Limb (tissue), 2 donors: ENCODE measurements around the gene SIRPA.

ENCODE experiments used
- DNase-seq, 2 donors: peaks; one replicate each; pipeline ENCODE4 v3.0.0-alpha.2; 2016; ENCODE audit errors: extremely low spot score in 2 of 2

SIRPA gene

DNA sequence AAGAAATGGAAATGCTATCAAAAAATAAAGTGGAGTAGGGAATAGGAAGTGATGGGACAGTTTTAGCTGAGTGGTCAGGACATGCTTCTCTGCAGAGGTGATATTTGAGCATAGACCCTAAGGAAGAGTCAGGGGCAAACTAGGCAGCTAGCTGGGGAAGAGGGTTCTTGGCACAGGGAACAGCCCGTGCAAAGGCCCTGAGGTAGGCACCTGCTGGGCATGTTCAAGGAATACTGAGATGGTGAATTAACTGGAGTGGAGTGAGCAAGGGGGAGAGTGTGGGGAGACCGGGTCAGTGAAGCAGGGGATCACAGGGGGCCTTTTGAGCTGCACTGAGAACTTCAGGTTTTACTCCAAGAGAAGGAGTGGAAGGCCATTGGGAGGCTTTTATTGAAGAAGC lies 7.5 kb upstream of the SIRPA start:
- DNase-seq: no peak

DNA sequence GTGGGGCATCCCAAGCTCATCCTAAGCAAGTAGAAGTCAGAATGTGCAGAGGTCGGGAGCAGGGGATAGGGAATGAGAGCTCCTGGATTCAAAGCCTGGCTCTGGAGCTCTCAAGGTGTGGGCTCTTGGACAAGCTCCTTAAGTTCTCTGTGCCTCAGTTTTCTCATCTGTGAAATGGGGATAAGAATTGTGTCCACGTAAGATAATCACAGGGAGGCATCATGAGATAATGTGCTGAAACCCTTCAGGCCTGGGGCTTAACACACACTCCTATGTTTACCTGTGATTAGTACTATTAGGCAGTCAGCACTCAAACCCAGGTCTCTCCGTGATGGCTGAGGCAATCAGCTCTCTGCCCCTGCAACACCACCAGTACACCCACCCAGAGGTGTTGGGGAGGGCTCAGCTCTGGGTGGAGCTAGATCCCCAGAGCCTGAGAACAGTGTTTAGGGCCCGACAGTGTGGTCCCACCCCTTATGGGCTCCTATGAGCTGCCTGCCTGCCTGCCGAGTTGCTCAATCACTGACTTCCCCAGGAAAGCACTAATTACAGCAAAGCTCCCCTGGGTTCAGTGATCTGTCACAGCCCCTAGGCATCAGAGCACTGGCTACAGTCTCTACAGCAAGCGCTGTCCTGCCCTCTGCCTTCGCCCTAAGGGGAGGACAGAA lies 6.3 kb upstream of the SIRPA start:
- no peak for DNase-seq

DNA sequence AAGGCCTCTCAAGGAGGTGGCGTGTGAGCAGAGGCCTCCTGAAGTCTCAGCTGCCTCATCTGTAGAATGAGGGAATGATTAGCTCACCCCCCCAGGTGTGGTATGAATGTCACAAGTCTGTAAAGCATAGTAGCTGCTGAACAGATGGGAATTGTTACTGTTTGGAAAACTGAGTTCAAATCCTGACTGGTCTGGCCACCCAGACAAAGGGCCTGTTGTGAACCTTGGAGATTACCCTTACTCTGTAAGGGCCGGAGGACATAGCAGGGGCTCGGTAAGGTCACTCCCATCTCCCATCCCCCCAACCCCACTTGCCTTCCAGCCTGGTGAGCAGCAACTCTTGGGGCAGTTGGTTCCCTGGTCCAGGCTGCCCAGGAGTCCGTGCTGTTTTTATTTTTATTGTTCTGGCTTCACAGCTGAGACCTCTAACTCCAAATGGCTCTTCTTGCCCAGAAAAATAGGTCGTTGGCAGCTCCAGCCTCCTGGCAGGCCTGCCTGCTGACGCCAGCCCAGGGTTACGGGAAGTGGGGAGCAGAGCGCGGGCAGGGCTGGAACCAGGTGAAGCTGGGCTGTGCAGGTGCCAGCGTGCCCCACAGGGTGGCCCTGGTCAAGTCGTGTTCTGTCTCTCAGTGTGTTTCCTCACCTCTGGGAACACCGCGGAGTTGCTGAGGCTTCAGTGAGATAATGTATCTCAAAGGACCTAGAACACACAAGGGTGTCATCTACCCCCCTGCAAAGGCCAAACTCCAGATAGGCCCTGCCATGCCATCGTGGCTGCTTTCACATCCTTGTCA lies 4.5 kb upstream of the SIRPA start:
- no peak for DNase-seq

DNA sequence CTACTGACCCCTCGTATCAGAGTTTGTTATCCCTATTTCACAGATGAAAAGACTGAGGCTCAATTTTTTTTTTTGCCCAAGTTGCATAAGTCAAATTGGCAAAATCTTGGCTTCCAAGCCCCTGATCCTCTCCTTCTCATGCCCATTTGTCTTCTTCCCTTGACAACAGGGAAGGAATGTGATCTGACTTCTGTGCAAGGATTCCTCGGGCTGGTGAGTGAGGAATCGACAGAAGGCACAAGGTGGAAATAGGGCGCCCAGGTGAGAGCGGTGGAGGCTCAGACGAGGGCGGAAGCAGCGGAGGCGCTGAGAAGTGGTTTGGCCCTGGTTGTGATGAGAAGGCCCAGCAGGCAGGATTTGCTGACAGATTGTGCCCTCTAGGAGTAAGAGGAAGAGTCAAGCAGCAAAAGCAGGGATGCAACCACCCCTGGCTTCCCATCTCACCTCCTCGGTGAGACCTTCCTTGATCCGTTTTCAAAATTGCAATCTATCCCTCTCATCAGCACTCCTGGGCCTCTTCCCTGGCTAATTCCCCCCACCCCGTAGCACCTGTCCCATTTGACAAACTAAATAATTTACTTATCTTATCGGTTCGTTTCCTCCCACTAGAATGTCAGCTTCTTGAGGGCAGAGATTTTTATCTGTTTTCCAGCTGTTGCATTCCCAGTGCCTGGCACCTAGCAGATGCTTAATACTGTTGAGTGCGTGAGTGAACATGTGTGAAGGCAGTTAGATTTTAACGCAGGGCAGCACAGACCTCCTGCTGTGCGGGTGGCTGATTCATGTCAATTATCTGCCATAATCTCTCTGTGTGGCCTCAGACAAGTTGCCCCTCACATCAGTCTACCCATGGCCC lies 3.7 kb upstream of the SIRPA start:
- DNase-seq: no peak

DNA sequence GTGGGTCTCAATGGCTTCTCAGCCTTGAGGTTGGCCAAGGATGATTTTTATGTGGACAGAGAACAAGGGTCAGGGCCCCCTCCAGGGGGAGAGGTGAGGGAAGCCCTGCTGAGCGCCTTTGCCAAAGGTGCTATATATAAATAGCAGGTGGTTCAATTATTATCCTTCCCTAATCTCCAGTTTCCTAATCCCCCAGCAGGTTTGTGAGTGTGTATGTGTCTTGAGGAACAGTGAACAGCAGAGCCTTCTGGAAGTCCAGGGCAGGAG lies 3.2 kb upstream of the SIRPA start:
- DNase-seq: no peak

DNA sequence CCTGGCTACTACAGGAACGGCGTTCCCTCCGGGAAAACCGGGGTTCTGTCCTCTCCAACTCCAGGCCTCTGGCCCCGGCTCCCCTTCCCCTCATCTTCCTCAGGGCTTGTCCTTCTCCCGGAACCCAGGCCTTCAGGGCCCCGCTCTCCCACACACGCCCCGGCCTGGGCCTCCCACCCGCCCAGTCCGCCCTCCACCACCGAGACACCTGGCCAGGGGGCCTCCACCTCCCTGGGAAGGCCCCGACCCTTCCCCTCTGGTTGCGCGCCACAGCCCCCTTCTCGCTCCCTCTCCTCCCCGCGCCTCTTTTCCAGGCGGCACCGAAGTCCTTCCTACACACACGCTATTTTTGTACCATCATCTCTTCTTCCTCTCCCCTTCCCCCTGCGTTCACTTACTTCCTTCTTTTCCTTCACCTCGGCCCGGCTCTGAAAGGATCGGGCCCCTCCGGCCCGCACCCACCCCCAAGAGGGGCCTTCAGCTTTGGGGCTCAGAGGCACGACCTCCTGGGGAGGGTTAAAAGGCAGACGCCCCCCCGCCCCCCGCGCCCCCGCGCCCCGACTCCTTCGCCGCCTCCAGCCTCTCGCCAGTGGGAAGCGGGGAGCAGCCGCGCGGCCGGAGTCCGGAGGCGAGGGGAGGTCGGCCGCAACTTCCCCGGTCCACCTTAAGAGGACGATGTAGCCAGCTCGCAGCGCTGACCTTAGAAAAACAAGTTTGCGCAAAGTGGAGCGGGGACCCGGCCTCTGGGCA lies 1.3 kb upstream of the SIRPA start:
- peak in 1 of 2 donors; percentile 29 for DNase-seq

DNA sequence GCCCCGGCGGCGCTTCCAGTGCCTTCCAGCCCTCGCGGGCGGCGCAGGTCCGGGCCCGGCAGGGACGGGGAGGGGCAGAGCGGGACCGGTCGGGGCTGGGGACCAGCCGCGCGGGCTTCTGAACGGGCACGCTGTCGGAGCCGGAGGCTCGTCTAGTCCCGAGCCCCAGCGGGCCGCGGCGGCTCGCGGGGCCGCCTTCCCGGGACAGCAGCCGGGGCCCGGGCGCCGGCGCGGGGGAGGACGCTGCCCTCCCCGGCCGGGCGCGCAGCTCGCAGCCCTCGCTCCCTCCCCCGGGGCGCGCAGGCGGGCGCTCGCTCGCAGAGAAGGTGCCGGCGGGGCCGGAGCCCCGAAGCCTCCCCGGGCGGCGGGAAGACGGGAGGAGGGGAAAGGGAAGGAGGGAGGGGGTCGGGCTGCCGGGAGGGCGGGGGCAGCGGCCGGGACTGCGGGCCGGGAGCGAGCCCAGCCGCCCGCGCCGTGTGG lies 696 bp upstream of the SIRPA start:
- peak; percentile 44 to 80 for DNase-seq

DNA sequence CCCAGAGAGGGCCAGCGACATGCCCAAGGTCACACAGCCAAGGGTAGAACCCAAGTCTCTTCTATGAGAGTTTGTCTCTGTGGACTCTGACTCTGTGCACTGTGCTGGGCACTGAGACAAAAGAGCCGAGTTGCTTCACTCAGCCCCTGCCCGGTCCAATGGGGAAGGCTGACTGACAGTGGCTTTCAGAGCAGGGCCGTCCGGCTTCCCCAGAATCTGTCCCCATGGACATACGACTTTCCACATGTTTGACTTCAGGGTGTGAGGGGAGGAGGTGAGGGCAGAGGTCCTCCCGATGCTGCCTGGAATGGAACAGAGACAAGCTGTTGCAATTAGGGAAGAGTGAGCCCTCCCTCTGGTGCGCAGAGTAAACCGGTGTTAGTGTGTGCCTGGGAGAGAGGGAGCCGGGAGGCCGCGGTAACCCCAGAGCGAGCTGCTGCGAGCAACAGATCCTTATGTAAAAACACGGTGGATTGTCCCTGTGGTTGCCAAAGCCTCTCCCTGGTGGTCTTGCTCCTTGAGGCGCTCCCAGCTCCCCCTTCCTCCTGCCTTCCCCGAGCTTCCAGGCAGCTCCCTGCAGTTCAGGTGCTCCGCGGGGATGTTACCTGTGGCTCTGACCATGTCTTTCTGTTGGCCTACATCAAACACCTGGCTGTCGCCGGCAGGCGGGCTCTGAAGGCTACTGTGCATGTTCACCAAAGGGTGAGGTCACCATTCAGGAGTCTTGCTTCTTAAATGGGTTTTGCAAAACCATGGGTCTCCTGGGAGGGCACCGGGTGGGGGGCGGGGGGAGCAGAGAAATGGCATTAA lies 672 bp downstream of the SIRPA start:
- DNase-seq: no peak

DNA sequence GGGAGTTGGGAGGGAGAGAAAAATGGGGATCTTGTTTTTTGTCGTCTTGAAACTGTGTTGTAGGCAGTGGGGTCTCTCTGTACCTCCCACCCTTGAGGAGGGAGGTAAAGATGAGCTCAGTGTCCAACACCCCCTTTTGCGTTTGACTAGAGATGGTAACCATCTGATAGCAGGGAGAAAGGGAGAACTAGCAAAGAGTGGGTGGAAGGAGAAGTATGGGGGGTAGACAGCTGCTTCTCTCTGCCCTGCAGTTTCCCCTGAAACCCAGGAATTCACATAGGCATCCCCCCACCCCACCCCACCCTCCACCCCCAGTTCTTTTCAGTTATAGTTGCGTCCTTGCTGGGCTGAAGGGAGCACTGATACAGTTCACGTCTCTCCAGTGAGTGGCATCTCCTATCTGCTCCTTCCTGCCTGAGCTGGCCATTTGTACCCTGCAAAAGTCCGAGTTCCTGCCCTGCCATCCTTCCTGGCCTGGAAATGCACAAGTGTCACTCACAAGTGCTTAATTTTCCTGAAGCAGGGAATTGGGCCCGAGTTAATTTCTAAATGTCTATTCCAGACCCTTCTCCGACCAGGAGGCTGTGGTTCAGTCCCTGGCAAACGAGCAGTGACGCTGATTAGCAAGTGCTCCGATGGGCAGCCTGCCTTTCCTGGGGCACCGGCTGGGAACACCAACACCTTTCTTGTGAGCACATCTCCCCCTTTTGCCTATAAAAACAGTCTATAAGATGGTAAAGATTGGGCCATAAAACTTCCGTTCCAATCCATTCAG lies 1.5 kb downstream of the SIRPA start:
- no peak for DNase-seq

DNA sequence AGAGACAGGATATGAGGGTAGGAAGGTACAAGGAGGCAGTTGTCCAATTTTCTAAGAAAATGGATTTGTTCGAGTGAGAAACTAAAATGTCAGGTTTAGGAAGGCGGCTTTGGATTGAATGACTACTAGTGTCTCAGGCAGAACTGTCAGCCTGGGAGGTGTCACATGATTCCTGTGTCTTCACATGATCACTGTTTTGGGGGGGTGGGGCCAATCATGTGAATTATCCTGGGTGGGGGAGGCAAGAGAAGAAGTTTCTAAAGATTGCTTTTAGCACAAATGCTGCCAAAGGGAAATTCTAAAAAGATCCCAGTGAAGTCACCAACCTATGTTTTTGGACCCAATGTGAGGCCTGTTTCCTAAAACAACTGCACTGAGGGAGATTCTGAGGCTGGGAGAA lies 2.3 kb downstream of the SIRPA start:
- no peak for DNase-seq

DNA sequence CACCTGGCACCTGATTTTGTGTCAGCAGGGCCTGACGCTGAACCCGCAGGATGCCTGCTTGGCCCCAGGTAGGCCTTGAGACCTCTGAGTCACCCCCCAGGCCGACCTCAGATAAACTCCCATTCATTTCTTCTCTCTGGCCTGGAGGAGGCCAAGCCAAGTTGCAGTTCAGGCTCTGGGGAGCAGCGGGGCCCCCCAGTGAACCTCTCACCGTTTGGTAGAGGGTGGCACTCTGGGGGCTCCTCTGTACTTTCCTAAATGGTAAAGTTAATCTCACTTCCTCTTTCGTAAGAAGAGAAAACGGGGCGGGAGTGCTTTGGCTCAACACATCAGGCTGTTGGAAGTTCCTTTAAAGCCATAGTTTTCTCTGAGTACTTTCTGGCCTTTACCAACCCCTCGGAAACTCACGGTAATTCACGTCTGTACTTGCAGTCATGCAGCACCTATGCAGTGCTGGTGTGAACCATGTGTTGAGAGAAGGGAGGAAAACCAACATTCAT lies 2.8 kb downstream of the SIRPA start:
- no peak for DNase-seq

DNA sequence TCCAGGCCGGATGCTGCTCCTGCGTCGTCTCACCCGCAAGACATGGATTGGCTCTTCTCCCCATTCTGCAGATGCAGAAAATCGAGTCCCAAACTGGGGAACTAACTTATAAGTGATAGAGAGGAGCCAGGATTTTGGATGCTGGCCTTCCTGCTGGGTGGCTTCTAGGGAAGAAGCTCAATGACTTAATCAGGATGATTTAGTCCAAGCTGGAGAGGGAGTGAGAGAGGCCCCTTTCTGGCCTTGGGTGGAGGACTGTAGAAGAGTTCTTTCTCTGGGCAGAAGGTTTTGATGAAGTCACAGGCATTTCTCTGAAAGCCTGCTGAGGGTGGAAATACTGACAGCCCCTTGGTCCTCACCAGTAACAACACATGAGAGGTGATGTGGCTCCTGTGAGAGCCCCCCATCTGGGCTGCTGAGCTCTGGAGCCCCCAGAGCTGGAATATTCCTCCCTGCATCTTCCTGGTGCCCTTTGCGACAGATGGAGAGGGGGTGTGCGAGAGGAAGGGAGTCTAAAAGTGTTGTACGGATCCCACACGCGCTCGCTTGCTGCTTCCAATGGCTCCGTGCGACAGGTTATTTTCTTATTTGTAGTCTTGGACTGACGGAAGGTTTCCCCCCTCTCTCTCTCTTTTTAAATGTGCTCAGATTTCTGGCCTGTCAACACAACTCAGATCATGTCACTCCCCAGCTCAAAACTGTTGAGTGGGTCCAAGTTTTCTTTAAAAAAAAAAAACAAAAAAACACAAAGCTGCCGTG lies 3.5 kb downstream of the SIRPA start:
- no peak for DNase-seq

DNA sequence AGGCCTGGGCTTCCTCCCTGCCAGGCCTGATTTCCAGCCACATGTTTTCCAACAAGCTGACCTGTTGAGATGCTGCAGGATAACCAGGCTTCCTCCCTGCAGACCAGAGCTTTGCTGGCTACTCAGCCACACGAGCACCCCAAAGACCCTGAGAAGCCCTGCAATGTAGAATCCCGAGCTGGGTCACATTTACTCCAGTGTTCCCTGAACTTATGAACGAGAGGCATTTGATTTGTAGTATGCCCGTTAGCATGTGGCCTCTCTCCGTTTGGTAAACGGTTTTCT lies 4.0 kb downstream of the SIRPA start:
- DNase-seq: no peak

DNA sequence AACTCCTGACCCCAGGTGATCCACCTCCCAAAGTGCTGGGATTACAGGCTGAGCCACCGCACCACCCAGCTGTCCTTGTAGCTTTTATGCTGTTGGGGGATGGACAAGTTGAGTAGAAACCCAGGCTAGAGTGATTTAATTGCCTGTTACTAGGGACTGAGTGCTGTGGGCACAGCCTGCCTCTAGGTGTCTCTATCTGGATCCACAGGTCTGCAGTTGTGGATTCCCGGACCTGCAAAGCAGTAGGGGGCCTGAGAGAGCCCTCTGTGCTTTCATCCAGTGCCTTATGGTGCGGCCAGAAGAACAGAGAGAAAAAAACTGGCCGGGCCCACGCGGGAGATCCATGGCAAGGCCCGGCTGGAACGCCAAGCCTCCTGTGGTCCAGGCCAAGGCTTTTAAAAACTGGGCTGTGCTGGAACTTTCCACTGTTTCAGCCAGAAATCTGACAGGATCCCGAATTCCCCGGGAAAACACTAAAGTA lies 5.2 kb downstream of the SIRPA start:
- DNase-seq: peak; percentile 63 to 68

DNA sequence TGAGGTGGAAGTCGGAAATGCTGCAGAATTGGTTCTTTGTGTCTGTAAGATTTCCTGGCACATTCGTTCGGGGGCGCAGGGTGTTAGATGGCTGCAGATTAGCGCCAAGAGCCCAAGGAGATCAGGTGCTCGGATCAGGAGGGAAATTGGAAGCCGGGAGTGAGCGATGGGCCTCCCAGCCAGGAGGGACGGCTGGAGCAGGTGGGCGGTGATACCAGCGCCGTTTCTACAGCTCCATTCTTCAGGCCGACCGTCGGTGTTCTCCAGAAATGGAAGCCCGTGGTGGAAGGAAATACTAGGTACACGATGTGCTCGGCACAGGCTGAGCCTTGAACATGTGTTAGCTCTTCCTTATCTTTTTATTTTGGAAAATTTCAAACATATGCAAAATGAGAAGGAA lies 6.5 kb downstream of the SIRPA start:
- DNase-seq: no peak

DNA sequence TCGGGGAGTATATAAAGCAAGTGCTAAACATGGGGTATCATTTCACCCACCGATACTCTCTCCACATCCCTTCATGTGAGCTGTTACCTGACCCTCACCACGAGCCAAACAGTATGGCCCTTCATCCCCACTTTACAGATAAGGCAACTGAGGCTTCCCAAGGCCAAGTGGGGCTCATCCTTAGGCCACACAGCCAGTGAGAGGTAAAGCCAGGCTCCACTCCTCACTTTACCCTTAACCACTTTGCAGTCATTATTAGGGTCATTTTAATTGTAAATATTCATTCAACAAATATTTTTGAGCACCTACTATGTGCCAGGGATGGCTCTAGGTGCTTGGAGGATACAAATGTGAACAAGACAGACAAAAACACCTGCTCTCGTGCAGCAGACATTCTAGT lies 7.0 kb downstream of the SIRPA start:
- no peak for DNase-seq

DNA sequence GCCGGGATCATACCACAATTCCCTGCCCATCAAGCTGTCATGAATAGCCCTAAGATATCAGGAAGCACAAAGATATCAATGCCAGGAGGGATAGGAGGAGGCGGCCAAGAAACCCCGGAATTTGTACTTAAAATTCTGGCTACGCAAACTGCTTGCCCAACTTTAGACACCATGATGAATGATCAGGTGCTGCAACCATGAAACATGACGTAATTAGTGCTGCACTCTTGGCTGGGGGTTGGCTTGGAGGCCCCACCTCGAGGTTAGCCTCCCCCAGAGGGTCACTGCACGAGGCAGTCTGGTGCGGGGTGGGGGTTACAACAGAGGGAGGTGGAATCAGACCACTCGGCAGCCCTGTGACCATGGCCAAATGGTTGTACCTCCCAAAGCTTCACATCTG lies 8.9 kb downstream of the SIRPA start:
- DNase-seq: no peak

DNA sequence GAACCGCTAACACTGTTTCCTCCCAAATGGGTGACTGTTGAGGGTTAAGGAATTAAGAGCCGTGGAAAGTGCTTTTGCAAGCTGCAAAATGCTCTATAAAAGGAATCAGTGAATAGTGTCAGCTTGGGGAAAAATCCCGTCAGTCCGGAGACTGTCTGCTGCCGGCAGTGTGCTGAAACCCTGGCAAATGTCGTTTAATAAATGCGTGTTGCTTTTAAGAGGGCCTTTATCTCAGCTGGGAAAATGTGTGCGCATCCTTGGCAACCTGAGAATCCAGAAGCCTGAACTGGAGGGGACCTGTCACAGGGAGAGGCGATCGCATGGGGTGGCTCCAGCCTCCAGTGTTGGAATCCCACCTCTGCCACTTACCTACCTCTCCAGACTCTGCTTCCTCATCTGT lies 9.8 kb downstream of the SIRPA start:
- no peak for DNase-seq

DNA sequence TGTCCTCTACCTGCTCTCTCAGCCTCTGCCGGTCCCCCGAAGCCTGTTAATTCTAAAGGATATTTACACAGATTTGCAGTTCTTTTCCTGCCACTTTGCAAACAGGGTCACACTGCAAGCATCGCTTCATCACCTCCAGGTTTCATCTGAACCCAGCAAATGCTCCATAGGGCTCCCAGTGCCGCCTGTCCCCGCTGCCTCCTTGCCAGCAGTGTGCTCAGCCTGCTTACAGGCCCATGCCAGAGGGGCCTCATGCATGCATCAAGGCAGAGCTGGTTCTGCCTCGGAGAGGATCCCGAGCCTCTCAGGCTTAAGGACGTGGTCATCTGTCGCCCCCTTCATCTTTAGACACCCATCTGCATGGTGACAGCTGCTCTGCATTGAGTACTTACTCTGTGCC lies 10.5 kb downstream of the SIRPA start:
- no peak for DNase-seq
